Stimulated activated CD8-positive, alpha-beta memory T cell treated with anti-CD3 and anti-CD28 coated beads, Interleukin-7, amount 100 ng/mL, for 4 hours (primary cell): ENCODE measurements around the gene ARHGEF26.

Source experiments
- DNase-seq, 2 donors: peaks; one replicate each; pipeline ENCODE4 v3.0.0-alpha.2; 2020; ENCODE audit warnings: low read depth in 2 of 2

Gene ARHGEF26

GRCh38 chr3:154151969-154152368 is 30.8 kb downstream of the ARHGEF26 start:
- no peak for DNase-seq

- DNase-seq: no peak
These were observed 31.6 kb downstream of the ARHGEF26 start for GRCh38 chr3:154152741-154153140.

GRCh38 chr3:154156530-154156929 is 35.3 kb downstream of the ARHGEF26 start:
- DNase-seq: no peak

GRCh38 chr3:154161806-154162205 is 40.6 kb downstream of the ARHGEF26 start:
- no peak for DNase-seq

GRCh38 chr3:154164387-154164786 is 43.2 kb downstream of the ARHGEF26 start:
- DNase-seq: no peak

- no peak for DNase-seq
These were observed 48.0 kb downstream of the ARHGEF26 start for GRCh38 chr3:154168998-154169795.

GRCh38 chr3:154169796-154170110 is 48.6 kb downstream of the ARHGEF26 start:
- DNase-seq: no peak

- no peak for DNase-seq
These were observed 49.1 kb downstream of the ARHGEF26 start for GRCh38 chr3:154170300-154170699.

- no peak for DNase-seq
These were observed 53.9 kb downstream of the ARHGEF26 start for GRCh38 chr3:154175041-154175440.

- DNase-seq: no peak
These were observed 54.8 kb downstream of the ARHGEF26 start for GRCh38 chr3:154176036-154176435.

GRCh38 chr3:154177406-154177805 is 56.2 kb downstream of the ARHGEF26 start:
- DNase-seq: no peak

- DNase-seq: no peak
These were observed 57.0 kb downstream of the ARHGEF26 start for GRCh38 chr3:154178172-154178571.

GRCh38 chr3:154180836-154181691 is 59.9 kb downstream of the ARHGEF26 start:
- DNase-seq: no peak

GRCh38 chr3:154182322-154182922 is 61.2 kb downstream of the ARHGEF26 start:
- DNase-seq: no peak

GRCh38 chr3:154182975-154183374 is 61.8 kb downstream of the ARHGEF26 start:
- no peak for DNase-seq

- no peak for DNase-seq
These were observed 63.4 kb downstream of the ARHGEF26 start for GRCh38 chr3:154184582-154184981.

GRCh38 chr3:154188437-154188836 is 67.2 kb downstream of the ARHGEF26 start:
- DNase-seq: no peak

GRCh38 chr3:154188846-154189245 is 67.7 kb downstream of the ARHGEF26 start:
- DNase-seq: no peak

GRCh38 chr3:154191520-154191919 is 70.3 kb downstream of the ARHGEF26 start:
- DNase-seq: no peak

GRCh38 chr3:154192225-154192624 is 71.0 kb downstream of the ARHGEF26 start:
- DNase-seq: no peak

- no peak for DNase-seq
These were observed 71.9 kb downstream of the ARHGEF26 start for GRCh38 chr3:154193000-154193615.

- no peak for DNase-seq
These were observed 73.7 kb downstream of the ARHGEF26 start for GRCh38 chr3:154194877-154195276.
